GM12874 (cell line): ENCODE data around the gene SVIL.

Experiments
- TF ChIP-seq, protein P1 (sequence below): IDR thresholded peaks from 2 replicates; pipeline ENCODE4 v1.5.1; 2011; ENCODE audit warnings: low read depth, mild to moderate bottlenecking, control low read depth, low read length, moderate library complexity; ENCODE audit not compliant: insufficient read depth

SVIL gene

DNA sequence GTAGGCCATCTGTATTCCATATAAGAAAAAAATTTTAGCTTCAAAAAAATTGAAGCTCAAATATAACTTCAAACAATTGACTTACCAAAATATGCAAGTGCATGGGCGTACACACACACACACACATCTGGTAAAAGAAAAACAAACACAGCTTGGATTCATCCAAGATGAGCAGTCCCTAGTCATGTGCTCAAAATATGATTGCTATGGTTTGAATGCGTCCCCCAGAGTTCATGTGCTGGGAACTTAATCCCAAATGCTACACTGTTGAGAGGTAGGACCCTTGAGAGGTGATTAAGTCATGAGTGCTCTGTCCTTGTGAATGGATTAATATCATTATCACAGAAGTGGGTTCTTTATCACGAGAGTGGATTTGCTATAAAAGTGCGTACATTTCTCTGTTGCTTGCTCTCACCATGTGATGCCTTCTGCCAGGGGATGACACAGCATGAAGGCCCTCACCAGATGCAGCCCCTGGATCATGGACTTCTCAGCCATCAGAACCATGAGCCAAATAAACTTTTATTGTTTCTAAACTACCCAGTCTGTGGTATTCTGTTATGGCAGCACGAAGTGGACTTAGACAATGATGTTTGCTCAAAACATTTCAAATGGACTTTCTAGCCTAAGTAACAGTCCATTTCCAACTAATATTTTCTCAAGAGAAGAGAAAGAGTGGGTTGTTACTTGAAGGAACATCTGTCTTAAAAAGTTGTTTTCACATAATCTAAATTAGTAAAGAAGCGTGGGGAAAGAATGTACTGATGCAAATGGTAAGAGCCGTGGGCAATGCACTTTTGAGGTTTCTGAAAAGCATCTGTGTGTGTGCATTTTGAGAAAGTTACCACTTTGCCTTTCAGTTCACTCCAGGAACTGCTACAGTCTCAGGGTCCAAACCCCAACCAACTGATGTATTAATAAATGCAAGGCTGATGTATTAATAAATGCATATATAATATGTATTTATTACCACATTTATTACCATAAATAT is 15.1 kb upstream of the SVIL start:
- TF ChIP-seq, protein P1, sequence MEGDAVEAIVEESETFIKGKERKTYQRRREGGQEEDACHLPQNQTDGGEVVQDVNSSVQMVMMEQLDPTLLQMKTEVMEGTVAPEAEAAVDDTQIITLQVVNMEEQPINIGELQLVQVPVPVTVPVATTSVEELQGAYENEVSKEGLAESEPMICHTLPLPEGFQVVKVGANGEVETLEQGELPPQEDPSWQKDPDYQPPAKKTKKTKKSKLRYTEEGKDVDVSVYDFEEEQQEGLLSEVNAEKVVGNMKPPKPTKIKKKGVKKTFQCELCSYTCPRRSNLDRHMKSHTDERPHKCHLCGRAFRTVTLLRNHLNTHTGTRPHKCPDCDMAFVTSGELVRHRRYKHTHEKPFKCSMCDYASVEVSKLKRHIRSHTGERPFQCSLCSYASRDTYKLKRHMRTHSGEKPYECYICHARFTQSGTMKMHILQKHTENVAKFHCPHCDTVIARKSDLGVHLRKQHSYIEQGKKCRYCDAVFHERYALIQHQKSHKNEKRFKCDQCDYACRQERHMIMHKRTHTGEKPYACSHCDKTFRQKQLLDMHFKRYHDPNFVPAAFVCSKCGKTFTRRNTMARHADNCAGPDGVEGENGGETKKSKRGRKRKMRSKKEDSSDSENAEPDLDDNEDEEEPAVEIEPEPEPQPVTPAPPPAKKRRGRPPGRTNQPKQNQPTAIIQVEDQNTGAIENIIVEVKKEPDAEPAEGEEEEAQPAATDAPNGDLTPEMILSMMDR: no peak

DNA sequence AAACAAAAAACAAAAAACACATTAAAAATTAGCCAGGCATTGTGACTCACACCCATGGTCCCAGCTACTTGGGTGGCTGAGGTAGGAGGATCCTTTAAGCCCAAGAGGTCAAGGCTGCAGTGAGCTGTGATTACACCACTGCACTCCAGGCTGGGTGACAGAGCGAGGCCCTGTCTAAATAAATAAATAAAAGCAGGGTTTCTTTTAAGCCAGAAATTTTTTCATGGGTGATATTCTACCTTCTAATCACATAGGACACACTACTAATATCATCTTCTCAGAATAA is 14.2 kb upstream of the SVIL start:
- TF ChIP-seq, protein P1: no peak

DNA sequence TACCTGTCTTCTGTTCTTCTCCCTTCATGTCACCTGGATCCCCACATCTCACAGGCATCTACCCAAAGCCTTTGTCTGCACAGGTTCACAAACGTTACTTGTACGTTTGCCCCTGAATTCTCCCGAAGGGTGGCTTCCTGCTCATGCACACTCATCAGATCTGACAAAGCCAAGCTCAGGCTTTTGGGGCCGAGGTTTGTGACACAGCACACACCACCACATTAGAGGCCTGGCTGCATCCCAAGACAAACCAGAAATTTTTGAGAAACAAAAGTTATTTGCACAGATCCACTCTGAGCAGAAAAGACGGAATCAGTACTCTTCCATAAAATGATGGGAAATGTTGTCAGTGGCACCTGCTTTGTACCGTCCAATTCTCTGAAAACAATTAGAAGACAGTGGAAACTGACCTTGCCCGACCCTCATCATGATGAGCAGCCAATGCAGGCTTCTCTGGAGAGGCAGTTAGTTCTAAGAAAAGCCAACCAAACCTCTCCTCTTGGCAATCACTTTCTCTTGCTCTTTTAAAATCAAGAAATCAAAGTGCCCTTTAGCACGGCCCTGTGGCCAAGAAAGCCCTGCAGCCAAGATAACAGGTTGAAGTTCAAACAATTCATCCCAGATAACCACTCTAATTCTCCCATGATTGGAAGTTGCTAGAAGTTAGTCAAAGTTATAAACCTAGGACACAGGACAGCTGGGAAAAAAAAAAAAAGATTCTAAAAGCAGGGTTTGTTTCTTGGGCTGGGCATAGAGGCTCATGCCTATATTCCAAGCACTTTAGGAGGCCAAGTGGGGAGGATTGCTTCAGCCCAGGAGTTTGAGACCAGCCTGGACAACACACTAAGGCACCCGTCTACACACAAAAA is 13.6 kb upstream of the SVIL start:
- TF ChIP-seq, protein P1: no peak

DNA sequence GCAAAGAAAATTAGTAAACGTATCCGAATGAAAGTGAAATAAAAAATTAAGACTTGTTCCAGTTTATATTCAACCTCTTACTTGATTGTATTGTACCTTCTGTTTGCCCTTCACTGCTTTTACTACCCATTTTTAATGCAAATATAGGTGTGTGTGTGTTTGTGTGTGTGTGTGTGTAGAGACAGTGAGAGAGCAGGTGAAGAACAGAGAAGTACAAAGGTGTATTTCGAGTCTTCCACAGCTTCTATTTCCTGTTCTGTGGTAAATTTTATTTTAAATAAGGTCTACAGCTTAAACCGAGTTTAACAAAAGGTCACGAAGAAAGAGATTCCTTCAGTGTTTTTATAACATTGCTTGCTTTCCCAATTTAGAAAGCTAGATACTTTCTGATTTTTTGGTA is 12.7 kb upstream of the SVIL start:
- TF ChIP-seq, protein P1: no peak

DNA sequence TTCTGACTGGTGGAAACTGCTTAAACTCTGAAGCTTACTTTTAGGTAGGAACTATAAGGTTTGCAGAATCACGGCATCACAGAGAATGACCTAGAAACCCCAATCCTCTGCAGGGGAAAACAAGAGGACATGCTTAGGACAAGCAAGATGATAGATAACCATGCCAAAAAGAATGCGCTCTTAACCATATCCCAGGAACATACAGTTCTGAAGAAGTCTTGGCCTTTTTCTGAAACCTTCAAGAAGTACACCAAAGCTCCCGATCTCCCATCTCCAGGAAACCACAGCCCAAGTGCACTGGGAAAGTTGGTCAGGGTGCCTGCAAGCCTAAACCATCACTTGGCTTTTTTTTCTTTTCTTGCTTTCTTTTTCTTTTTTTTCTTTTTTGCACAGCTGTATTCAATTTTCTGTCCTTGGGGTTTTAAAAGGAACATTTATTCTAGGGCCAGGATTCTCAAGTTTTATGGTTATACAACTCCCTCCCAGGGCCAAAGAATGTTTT is 12.2 kb upstream of the SVIL start:
- TF ChIP-seq, protein P1: no peak

DNA sequence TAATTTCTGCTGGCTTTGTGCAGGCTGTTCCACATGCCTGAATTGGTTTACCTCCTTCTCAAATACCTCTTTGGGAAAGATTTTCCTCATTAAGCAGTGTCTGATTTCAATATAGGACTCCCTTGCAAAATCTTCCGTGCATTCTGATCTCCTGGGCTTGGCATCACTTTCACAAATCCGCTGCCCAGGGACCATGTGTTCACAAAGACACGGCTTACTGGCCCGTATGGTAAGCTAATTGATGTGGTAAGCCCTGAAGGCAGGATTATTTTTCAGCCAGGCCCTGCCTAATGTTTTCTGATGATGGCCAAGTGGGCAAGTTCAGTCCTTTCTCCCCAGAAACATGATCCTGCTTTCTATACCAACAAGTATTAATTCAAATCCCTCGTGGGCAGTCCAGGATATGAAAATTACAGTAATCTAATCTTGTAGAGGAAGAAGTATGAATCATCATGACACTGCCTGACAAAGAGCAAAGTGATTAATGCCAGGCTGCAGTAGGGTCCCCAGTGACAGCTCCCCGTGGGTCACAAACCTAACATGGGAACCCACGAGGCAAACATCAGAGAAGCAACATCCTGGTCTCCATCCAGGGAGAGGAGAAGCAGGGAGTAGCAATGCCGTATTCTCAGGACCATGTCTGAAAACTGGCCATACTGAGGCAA is 11.6 kb upstream of the SVIL start:
- TF ChIP-seq, protein P1: no peak
